Measurements from ENCODE around the gene LRTM1.

DNA sequence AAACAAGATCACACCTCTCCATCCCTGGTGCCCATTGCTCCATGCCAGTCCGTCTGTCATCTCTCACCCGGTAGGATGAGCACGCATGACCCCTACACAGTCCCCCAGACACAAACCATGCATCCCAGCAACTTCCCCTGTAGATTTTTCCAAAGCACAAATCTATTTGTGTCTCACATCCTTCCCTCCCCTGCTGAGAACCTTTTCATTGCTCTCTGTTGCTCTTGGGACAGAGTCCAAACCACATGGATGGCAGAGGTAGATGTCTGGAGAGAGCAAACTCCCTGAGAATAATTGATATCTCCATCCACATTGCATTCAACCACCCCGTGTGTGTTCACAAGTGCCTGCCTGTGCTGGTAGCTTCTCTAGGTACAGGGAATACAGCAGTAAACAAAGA is 29.9 kb upstream of the LRTM1 start:
- no peak for TF ChIP-seq CTCF (IDR thresholded peaks at IDR 0.05)
- TF ChIP-seq POLR2A (IDR thresholded peaks at IDR 0.05) = no peak
- TF ChIP-seq POLR2AphosphoS5 (IDR thresholded peaks at IDR 0.05) = no peak
- no peak for TF ChIP-seq EP300 (IDR thresholded peaks at IDR 0.05; ENCODE audit: low read depth)
